ENCODE data around the gene SMPDL3A.

The SMPDL3A gene

GRCh38 chr6:122788208-122788607, 850 bp upstream of the SMPDL3A start:
- H3K27me3 ChIP-seq (replicated peaks; ENCODE audit: control insufficient read depth, insufficient read depth, low read length): no peaks in the 10 kb centered on the region
- DNase-seq (ENCODE audit: extremely low read depth, insufficient read length): no peak
- H3K4me3 ChIP-seq (replicated peaks; ENCODE audit: low read depth, low read length): no peak overlapping the region

GRCh38 chr6:122788663-122789181, 336 bp upstream of the SMPDL3A start:
- TF ChIP-seq CTCF (IDR thresholded peaks at IDR 0.05; ENCODE audit: insufficient read depth, low read length, poor library complexity, severe bottlenecking): no peak
- H3K27me3 ChIP-seq (replicated peaks; ENCODE audit: control insufficient read depth, insufficient read depth, low read length): no peaks in the 10 kb centered on the region
- peak overlapping the region; percentile 61 for H3K4me3 ChIP-seq (replicated peaks; ENCODE audit: low read depth, low read length)
- DNase-seq (ENCODE audit: extremely low read depth, insufficient read length): no peak
- no peaks in the 10 kb centered on the region for H3K36me3 ChIP-seq (ENCODE audit: control insufficient read depth, insufficient read depth, low read length)

More at GRCh38 chr6:122788208-122788607, 850 bp upstream of the SMPDL3A start:
- no peak for TF ChIP-seq CTCF (IDR thresholded peaks at IDR 0.05; ENCODE audit: insufficient read depth, low read length, poor library complexity, severe bottlenecking)
- no peaks in the 10 kb centered on the region for H3K36me3 ChIP-seq (ENCODE audit: control insufficient read depth, insufficient read depth, low read length)

GRCh38 chr6:122790028-122790422, 967 bp downstream of the SMPDL3A start:
- no peaks in the 10 kb centered on the region for H3K27me3 ChIP-seq (replicated peaks; ENCODE audit: control insufficient read depth, insufficient read depth, low read length)
- H3K36me3 ChIP-seq (ENCODE audit: control insufficient read depth, insufficient read depth, low read length): no peaks in the 10 kb centered on the region
- TF ChIP-seq CTCF (IDR thresholded peaks at IDR 0.05; ENCODE audit: insufficient read depth, low read length, poor library complexity, severe bottlenecking): no peak
- no peak for DNase-seq (ENCODE audit: extremely low read depth, insufficient read length)
- H3K4me3 ChIP-seq (replicated peaks; ENCODE audit: low read depth, low read length): peak overlapping the region; percentile 61

GRCh38 chr6:122790423-122791309, 1.6 kb downstream of the SMPDL3A start:
- Histone ChIP-seq H3K4me3 (replicated peaks; ENCODE audit: low read depth, low read length) (no peak overlapping the region), H3K27me3 (replicated peaks; ENCODE audit: control insufficient read depth, insufficient read depth, low read length) (no peaks in the 10 kb centered on the region), H3K36me3 (ENCODE audit: control insufficient read depth, insufficient read depth, low read length) (no peaks in the 10 kb centered on the region)
- no peak for TF ChIP-seq CTCF (IDR thresholded peaks at IDR 0.05; ENCODE audit: insufficient read depth, low read length, poor library complexity, severe bottlenecking)
- DNase-seq (ENCODE audit: extremely low read depth, insufficient read length): no peak

GRCh38 chr6:122791310-122791679, 2.2 kb downstream of the SMPDL3A start:
- no peak for DNase-seq (ENCODE audit: extremely low read depth, insufficient read length)
- no peaks in the 10 kb centered on the region for H3K27me3 ChIP-seq (replicated peaks; ENCODE audit: control insufficient read depth, insufficient read depth, low read length)
- no peak overlapping the region for H3K4me3 ChIP-seq (replicated peaks; ENCODE audit: low read depth, low read length)
- no peak for TF ChIP-seq CTCF (IDR thresholded peaks at IDR 0.05; ENCODE audit: insufficient read depth, low read length, poor library complexity, severe bottlenecking)
- no peaks in the 10 kb centered on the region for H3K36me3 ChIP-seq (ENCODE audit: control insufficient read depth, insufficient read depth, low read length)

All from GM06990 (cell line).